HG02763 (cell line): ENCODE measurements around the gene ASB2.

Source experiments
- ATAC-seq: cut with Tn5 transposase; IDR thresholded peaks from one replicate; pipeline ENCODE4 v1.9.1; 2021; ENCODE audit warnings: mild to moderate bottlenecking, moderate library complexity; ENCODE audit not compliant: unreplicated experiment

Gene ASB2

GRCh38 chr14:93909429-93910128 lies 66.8 kb downstream of the ASB2 start:
- ATAC-seq, result no peak

- ATAC-seq, result no peak
Observed at GRCh38 chr14:93906341-93907329, 69.7 kb downstream of the ASB2 start.

DNA sequence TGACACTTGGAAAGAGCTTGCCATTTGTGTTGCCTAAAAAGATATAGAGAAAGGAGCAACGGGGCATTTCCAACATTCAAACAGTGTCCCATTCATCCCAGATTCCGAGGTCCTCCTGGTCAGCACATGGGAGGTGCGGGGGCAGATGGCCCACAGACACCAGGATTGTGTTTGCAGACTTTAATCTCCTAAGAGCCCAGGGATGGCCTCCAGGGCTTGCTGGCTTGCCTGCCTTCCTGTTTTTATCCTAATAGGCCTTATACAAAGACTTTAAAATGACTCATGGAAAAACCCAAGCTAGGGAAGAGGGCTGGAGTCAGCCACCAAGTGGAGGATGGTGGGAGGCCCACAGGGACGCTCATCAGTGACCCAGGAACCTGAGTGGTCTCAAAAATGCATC lies 70.7 kb downstream of the ASB2 start:
- ATAC-seq, result no peak

GRCh38 chr14:93903342-93904184 lies 72.8 kb downstream of the ASB2 start:
- ATAC-seq, result no peak

DNA sequence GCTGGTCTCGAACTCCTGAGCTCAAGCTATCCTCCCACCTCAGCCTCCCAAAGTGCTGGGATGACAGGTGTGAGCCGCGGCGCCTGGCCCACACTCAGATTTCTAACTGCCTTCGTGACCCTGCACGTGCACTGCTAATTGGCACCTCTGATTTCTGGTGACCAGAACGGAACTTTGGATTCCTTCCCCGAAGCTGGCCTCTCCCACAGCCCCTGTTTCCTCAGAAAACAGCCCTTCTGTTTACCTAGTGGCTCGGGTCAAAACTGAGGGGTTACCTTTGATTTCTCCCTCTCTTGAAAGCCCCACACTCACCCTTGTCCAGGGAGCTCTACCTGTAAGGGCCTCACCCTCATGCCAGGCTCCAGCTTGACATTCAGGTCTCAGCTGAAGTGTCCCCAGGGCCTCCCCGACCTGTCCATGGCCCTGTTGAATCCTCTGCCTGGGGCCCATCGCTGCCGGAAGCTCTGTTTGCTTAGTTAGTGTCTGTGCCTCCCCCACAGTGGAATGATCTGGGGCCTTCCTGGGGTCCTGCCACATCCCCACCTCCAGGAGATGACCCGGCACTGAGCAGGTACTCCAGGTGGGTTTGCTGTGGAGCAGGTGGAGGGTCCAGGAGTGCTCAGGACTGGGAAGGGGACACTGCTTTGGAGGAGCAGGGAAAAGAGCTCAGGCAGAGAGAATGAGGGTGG lies 73.6 kb downstream of the ASB2 start:
- no peak for ATAC-seq

- no peak for ATAC-seq
Observed at GRCh38 chr14:93901813-93902212, 74.6 kb downstream of the ASB2 start.

DNA sequence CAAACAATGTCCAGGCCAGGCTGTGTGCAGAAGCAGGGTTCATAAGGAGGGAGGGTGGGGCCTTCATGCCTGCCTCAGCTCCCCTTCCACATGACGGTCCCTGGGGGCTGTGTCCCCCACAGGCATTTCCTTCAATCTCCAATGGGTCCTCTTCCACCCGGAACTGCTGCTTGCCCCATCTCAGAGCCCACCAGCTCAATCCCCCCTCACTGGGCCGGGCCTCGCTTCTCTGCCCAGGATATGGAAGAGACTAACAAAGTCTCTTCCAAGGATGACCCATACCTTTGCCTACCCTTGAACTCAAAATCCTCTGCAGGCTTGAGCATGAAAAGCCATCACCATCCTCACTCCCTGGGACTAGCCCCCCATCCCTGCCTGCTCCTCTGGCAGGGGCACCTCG lies 77.6 kb downstream of the ASB2 start:
- no peak for ATAC-seq

DNA sequence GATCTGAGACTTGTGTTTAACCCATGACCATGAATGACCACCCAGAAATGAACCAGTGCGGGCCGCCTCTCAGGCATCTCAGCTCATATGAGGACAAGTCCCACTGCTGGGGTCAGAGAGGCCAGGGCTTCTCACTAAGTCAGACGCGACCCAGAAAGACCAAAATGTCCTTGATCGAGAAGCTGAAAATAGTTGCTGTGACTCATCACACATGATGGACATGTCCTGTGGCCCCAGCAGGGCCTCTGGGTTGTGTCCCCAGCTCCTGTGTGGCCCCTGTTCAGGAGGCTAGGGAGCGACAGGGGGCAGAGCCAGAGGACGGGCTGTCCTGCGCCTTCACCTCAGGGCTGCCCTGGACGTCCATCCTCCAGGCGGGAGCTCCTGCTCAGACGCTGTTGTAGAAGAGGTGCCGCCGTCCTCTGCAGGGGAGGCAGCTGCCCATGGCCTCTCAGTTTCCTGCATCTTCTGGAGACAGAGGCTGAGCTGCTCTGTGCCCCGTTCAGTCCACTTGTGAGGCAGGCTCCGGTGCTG lies 78.2 kb downstream of the ASB2 start:
- no peak for ATAC-seq

GRCh38 chr14:93897476-93897845 lies 78.9 kb downstream of the ASB2 start:
- ATAC-seq, result no peak

DNA sequence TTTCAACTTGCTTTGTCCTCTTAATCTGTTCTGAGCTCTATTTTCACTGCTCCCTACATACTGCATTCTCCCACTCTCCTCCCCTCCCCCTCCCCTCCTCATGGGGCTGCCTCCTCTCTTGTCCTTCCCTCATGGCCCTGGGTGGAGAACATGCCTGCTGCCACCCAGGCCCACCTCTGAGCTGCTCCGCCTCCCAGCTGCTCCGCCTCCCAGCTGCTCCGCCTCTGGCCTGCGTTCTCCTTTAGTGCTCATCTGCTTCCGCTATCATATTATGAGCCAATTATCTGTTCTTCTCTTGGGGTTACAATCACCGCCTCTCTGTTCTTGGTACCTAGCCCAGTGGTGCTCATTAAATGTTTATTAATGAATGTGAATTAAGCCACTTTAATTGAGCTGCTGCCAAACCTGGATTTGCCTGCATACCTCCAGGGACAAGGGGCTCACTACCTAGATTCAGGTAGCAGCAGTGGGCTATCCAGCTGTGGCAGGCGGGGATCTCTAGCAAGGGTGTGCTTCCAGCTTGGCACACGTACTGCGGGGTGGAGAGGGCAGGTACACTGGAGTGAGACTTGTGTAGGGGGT lies 81.3 kb downstream of the ASB2 start:
- no peak for ATAC-seq

- no peak for ATAC-seq
Observed at GRCh38 chr14:93893661-93894261, 82.6 kb downstream of the ASB2 start.

DNA sequence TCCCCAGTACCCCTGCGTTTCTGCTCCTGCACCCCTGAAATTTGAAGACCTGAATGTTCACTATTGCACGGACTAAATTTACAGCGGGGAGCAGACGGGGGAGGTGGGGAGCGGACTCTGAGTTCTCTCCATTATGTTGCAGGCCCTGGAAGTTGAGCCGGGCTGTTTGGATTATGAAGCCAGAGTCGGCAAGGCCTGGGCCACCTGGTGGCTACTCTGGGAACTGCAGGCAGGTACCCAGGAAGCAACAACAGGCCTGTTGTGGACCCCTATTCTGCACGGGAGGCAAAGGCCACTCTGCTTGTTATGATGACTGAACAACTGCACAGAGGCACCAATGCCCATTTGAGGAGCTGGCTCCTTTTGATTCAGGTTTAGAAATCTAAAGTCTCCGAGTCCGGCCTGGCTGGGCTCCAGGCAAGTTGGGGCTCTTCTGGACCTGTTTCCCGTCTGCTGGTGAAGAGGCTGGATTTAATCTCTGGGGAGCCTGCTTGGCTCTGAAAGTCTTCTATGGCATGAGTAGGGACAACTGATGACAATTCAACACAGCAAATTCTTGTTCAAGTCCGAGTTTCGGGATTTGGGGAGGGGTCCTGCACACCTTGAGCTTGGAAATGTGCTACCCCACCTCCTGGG lies 83.3 kb downstream of the ASB2 start:
- ATAC-seq, result no peak

DNA sequence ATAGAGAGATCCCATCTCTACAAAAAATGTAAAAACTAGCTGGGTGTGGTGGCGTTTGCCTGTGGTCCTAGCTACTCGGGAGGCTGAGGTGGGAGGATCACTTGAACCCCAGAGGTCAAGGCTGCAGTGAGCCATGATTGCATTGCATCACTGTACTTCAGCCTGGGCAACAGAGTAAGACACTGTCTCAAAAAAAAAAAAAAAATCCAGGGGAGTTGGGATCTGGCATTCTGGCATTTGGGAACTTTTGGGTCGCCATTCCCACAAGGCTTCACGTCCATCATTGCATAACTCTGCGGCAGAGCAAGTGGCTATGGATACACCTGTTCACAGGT lies 83.9 kb downstream of the ASB2 start:
- no peak for ATAC-seq

DNA sequence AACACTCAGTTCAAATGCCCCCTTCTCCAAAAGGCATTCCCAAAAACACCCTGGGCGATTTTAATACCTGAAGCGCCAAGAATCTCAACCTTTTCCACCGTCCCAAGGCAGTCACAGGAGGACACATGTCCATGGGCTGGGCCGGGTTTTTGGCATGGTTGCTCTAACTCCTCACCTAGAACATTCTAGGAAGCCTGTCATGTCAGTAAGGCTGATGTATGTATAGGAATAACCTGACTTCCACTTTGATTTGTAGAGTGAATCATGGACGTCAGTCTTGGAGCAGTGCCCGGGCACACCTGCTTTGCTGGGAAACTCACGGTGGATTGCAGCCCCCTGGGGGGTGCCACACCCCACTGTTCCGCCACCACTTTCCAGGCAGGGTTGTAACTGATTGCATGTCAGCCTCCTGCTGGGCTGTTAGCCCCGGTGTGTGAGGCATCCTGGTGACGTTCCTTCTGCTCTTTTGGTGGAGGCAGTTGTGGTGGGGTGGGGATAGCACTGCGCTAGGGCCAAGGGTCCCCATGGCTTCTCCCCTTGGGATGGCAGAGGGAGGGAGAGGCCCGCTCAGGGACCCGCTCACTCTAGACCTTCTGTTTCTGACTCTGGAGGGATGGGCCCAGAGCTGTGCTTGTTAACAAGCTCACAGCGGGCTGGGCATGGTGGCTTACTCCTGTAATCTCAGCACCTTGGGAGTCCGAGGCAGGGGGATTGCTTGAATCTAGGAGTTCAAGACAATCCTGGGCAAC lies 84.4 kb downstream of the ASB2 start:
- ATAC-seq, result no peak

GRCh38 chr14:93889739-93890483 lies 86.5 kb downstream of the ASB2 start:
- ATAC-seq, result no peak

DNA sequence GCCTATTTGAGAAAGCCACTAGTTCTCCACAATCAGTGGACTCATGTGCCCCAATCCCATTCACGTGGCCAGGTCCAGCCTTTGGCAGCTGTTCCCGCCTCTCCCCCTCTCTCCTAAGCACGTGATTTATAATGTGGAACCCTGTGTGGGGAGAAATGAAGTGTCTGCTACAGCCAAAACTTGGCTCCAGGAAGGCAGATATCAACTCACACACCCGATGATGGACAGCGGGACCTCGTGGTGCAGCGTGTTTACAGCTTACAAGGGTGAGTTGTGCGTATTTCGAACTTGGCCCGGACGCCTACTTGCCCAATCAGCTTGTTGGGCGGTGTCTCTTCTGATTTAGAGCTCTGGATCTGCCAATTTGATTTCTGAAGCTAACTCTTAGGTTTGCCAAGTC lies 87.4 kb downstream of the ASB2 start:
- ATAC-seq, result no peak

DNA sequence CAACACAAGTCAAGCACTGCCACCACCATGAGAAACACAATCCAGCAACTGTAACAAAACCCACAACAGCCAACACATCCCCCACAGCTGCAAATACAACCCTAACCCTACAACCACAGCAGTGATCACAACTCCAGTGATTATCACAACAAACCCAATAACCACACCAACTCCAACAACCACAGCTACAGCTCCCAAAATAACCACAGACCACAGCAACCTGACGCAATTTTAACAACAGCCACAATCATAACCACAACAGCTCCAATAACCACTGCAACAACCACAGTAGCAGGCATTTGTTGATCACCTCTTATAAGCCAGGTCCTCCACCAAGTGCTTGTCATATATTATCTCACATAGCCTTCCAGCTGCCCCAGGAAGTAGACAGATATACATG lies 91.4 kb downstream of the ASB2 start:
- ATAC-seq, result no peak
